ENCODE results near the gene DDX42. TPM values are rescaled to one million over a fixed set of nuclear protein-coding genes. Genes with fewer than 3 reads are reported as not detected.

The DDX42 gene
- total and polyA plus RNA-seq, 9 of the 15 experiments (the other 6 are each of a cell fraction or from before 2014, with no cell fraction given), result 16.5 to 149 (median 87.6) TPM

GRCh38 chr17:63841350-63842172 is 67.6 kb downstream of the DDX42 start (continued):
- no peak for TF ChIP-seq PRPF4 (IDR thresholded peaks at IDR 0.05; ENCODE audit: insufficient read depth, low read depth, low read length, poor library complexity, severe bottlenecking)
- no peak for TF ChIP-seq ZEB2 (IDR thresholded peaks at IDR 0.05)
- TF ChIP-seq NCOA2 (IDR thresholded peaks at IDR 0.05; ENCODE audit: partially characterized antibody in 2 of 2), result no peak
- TF ChIP-seq FOXO4 (CRISPR knock-in tag; IDR thresholded peaks at IDR 0.05), result no peak
- TF ChIP-seq SMAD4 (CRISPR knock-in tag; conservative IDR thresholded peaks at IDR 0.05), result 0 out of 2 replicates have a peak, but pooled peaks have one; percentile 6
- TF ChIP-seq ZNF143 (CRISPR knock-in tag; IDR thresholded peaks at IDR 0.05), result no peak

- FAIRE-seq (no peak), ATAC-seq (peak; percentile 14; the same call in 2 of the 3 replicates), DNase-seq (ENCODE audit: extremely low read depth in 1 of 4, low spot score in 3 of 4) (no peak)
- H3K27ac ChIP-seq (ENCODE audit: extremely low read depth, low read depth, low read length), result peak overlapping the region; percentile 86
- peak overlapping the region; percentile 53; the same call in 1 of the 2 replicates for H2AFZ ChIP-seq (ENCODE audit: low read depth, low read length)
- H3K79me2 ChIP-seq (ENCODE audit: control insufficient read depth, insufficient read depth, low read length), result peaks cover 57% of the 10 kb centered on the region
- H4K20me1 ChIP-seq (replicated peaks; ENCODE audit: control insufficient read depth, insufficient read depth, low read length), result no peaks in the 10 kb centered on the region
- no peaks in the 10 kb centered on the region for H3K9me1 ChIP-seq (ENCODE audit: control insufficient read depth, insufficient read depth, low read length)
- peaks cover 23 to 51% of the 10 kb centered on the region in 2 experiments for H3K4me1 ChIP-seq (replicated peaks in 1 of 2; ENCODE audit: control insufficient read depth in 2 of 2, insufficient read depth in 2 of 2, low read length in 2 of 2)
- H3K27me3 ChIP-seq (ENCODE audit: control insufficient read depth in 2 of 2, insufficient read depth in 2 of 2, low read length in 2 of 2), result no peaks in the 10 kb centered on the region
- 0% methylated on average over 14 of the region's 36 CpGs for WGBS (ENCODE audit: insufficient coverage, low coverage, missing lambda C conversion rate)
- CTCF ChIA-PET (ENCODE audit: low intra/inter-chr PET ratio), result no interaction called here
- H3K9ac ChIP-seq (ENCODE audit: insufficient read depth in 1 of 2, low read depth in 2 of 2, low read length in 2 of 2), result peak overlapping the region; percentile 93 to 98
- peak overlapping the region; percentile 96 for H3K4me2 ChIP-seq (ENCODE audit: insufficient read depth, low read length)
- no peaks in the 10 kb centered on the region for H3K9me3 ChIP-seq (replicated peaks; ENCODE audit: control insufficient read depth, insufficient read depth, low read depth, low read length)
- POLR2A ChIA-PET, result interaction anchor here (0.6 to 5.8 kb wide), 5 partner anchors 9 to 1332 kb away, joined by 3 to 66 read pairs (median 8); partner anchors contain the start of genes CCDC47, DDX42 and FTSJ3
- no TSS peak for BruUV-seq (replicated peaks)
- intact Hi-C loops (cut with micrococcal nuclease) (loop anchor here (2.0 to 10.0 kb wide), 3 partner anchors 69 to 407 kb away; partner anchors contain the start of genes CCDC47 and MAP3K3), in situ Hi-C loops (cut with MboI) (loop anchor here (25.0 kb wide), 1 partner anchor 405 kb away; the partner anchor contains the start of gene CYB561)
- peak overlapping the region; percentile 95 for H3K4me3 ChIP-seq
- peaks cover 25% of the 10 kb centered on the region; the same call in 2 of the 3 replicates for H3K36me3 ChIP-seq (ENCODE audit: control insufficient read depth, insufficient read depth, low read length)
- TF ChIP-seq THRA (IDR thresholded peaks at IDR 0.05) (no peak), ZNF395 (CRISPR knock-in tag; IDR thresholded peaks at IDR 0.05) (no peak), SP1 (CRISPR knock-in tag; IDR thresholded peaks at IDR 0.05) (no peak), NBN (IDR thresholded peaks at IDR 0.05; ENCODE audit: low read depth) (no peak), HSF4 (CRISPR knock-in tag; IDR thresholded peaks at IDR 0.05; ENCODE audit: borderline replicate concordance) (no peak), ZFX (CRISPR knock-in tag; IDR thresholded peaks at IDR 0.05) (0 out of 2 replicates have a peak, but pooled peaks have one; percentile 49), ZNF224 (CRISPR knock-in tag; IDR thresholded peaks at IDR 0.05) (no peak), CBX8 (IDR thresholded peaks at IDR 0.05; ENCODE audit: borderline replicate concordance, extremely low read depth, low read depth, low read length, poor library complexity, severe bottlenecking) (no peak), TFAM (CRISPR knock-in tag; conservative IDR thresholded peaks at IDR 0.05) (no peak)
Measured at GRCh38 chr17:63842173-63842539, 68.2 kb downstream of the DDX42 start.
